GM21717 (cell line): ENCODE data around the gene PSMA7.

ENCODE experiments used
- ATAC-seq: cut with Tn5 transposase; IDR thresholded peaks from one replicate; pipeline ENCODE4 v1.9.1; 2021; ENCODE audit warnings: mild to moderate bottlenecking, moderate library complexity; ENCODE audit not compliant: unreplicated experiment

PSMA7 gene

DNA sequence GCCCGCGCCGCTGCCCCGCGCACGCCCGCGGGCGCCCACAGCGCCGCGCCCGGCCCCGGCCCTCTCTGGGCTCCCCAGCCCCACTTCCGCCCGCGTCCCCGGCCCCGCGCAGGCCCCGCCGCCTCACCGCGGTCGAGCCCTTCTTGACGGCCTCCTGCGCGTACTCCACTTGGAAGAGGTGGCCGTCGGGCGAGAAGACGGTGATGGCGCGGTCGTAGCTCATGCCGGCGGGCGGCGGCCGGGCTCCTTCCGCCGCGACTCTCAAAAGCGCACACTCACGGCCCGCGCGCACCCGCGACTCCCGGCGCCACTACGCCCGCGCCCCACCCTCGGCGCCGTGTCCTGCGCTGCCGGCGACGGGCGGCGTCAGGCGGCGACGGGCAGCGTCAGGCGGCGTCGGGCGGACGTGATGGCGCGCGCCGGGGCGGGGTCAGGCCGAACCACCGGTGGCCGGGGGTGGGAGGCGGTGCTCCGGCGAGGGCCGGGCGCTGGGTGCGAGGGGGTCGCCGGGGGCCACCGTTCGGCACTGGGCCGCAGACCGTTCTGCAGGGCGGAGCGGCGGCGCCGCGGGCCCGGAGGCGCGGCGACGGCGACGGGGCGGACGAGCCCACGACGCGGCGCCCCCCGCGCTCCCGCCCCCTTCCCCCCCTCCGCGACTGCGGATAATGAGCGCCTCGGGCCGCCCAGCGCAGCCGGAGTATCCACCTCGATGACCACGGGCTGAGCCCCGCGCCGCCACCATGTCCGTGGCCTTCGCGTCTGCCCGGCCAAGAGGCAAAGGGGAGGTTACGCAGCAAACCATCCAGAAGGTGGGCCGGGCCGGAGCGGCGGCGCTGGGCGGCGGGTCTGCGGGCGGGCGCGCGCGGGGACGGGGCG lies at the start of gene PSMA7, which contains the start of gene SS18L1:
PSMA7 (minus strand) TSS at position 314 of the 876 bp plus-strand sequence; CDS start at position 223, 91 bp downstream.
SS18L1 (plus strand) TSS at position 689 of the 876 bp plus-strand sequence; CDS start at position 741, 52 bp downstream.
- ATAC-seq: peak; percentile 68

DNA sequence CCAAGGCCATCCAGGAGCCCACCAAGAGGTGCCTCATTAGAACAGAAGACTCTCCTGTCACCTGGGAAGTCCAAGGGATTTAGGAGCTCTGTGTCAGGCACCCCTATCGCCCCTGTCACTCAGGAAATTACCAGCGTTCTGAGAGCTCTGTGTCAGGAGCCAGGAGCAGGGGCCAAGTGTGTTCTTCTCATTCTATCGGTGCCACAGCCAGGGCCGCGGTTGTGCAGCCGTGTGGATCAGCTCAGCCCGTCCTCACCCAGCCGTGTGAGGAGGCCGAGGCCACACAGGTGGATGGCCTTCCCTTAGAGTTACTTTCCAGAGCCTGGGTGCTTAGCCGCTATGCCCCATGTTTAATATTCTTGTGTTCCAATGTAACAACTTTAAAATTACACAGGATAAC lies 49.4 kb upstream of the PSMA7 start:
- no peak for ATAC-seq

DNA sequence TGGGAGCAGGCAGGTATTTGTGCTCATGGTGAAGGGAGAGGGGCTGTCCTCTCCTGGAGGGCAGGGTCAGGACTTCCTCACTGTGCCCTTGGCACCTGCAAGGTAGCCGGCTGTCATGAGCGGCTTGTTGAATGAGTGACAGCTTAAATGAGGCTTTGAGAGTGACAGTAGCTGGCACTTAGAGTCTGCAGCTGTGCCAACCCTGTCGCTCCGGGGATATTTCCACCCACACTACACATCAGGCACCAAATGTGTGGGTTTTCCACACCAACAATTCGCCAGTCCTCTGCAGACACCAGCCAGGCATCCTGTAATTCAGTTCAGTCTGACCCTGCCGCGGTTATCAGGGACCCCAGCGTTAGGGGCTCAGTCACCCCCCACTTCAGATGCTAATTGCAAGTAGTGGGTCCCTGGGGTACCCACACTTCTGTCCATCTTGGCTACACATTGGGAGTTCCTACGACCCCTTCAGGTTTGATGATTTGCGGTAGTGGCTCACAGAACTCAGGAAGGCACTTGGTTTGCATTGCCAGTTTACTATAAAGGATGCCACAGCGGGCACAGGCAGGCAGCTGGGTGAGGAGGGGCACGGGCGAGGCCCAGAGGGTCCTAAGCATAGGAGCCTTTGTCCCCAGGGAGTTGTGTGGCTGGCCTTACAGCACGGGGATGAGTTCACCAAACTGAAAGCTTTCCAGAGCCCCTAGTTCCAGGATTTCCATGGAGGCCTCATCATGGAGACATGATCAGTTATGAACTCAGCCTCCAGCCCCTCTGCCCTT lies 48.8 kb upstream of the PSMA7 start:
- no peak for ATAC-seq

DNA sequence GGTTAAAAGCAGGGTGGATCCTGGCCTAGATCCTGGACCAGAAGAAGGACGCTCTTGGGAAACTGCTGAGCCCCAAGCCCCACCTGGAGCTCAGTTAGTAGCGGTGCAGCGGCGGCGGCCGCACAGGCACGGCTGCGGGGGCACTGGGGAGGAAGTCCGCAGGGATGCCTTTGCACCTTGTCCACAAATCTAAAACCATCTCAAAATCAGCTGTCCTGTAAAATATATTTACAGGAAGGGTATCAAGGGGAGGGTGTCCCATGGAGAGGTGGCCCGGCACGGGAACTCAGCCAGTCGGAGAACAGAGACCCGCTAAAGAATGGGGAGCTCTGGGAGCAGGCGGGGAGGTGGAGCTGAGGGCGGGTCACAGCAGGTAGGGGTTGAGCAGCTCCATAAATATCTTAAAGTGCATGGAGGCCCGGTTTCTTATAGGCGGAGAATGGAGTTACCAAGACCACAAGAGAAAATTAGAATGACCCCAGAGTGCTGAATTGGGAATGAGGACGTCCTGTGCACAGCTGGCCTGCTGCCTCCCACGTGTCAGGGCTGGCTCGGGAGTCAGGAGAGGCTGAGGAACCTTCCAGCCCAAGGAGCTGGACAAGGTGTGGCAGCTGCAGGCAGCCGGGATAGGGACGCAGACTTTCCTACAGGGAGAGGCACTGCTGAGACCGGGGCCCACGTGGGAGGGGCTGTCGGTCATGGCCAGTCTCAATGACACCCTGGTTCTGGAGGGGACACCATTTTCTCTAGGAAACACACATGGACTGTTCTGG lies 47.6 kb upstream of the PSMA7 start:
- no peak for ATAC-seq

DNA sequence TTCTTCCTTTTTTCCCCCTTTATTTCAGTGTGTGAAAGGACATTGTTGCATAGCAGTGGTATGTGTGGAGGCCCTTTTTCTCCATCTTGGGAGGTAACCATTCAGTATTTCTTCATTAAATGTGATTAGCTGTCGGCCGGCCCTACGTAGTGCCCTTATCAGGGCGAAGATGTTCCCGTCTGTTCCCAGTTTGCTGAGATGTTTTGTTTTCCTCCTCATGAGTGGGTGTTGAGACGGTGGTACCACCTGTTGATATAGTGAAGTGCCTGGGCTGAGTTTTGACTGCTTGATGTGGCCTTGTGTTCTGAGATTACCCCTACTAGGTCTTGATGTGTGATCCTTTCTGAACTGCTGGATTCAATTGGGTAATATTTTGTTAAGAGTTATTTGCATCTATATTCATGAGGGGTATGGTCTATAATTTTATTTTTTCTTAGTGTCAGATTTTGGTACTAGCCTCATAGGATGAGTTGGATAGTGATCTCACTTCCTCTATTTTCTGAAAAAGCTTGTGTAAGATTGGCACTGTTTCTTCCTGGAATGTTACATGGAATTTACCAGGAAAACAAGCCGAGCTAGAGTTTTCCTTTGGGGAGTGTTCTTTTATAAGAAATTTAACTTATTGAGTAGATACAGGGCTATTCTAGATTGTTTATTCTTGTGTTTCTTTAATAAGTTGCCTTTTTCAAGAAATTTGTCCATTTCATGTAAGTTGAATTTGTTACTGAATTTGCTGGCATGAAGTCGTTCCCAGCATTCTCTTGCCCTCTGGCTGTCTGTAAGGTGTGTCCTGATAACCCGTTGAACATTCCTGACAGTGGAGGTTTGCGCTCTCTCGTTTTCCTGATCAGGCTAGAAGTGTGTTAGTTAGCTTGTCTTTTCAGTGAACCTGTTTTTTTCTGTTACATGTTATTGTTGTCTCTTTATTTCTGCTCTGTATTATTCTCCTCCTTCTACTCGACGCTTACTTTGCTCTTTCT lies 44.0 kb upstream of the PSMA7 start:
- ATAC-seq: no peak

DNA sequence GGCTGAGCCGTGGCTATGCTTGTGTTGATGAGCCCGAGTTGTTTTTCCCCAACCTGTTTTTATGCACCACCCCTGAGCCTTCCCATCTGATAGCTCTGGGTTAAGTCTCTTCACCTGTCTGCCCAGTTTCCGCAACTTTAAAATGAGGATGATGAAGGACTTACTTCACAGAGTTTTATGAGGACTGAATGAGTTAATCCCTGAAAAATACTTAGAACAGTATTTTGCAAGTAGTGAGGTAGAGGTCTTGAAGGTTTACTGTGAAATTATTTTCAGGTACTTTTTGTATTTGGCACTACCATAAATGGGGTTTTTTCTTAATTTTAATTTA lies 42.9 kb upstream of the PSMA7 start:
- ATAC-seq: no peak

DNA sequence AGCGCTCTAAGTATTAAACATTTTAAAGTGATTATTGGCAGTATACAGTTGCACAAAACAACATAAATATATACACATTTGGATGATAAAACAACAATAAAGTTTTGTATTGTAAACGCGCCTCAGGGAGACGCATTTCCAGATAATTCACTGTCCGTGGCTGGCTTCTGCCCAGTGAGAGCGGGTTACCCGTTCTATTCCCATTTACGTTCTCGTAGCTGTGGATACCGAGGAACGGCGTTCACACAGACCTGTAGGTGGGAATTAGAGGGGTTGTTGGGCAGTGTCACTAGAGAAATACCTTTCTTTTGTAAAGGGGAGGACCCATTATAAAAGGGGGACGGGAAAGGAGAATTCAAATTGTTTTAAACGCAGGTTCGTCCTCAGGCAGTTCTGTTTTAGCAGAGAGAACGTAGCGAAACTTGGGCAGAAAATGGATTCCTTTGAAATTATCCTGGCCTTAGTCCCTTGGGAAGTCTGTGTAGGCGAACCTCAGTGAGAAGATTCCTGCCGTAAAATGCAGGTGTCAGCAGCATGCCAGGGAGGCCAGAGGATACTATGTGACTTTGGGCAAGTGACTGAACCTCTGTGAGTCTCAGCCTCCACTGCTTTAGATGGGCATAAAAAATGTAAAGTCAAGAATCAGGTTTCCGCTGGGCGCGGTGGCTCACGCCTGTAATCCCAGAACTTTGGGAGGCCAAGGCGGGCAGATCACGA lies 40.4 kb upstream of the PSMA7 start:
- ATAC-seq: no peak

DNA sequence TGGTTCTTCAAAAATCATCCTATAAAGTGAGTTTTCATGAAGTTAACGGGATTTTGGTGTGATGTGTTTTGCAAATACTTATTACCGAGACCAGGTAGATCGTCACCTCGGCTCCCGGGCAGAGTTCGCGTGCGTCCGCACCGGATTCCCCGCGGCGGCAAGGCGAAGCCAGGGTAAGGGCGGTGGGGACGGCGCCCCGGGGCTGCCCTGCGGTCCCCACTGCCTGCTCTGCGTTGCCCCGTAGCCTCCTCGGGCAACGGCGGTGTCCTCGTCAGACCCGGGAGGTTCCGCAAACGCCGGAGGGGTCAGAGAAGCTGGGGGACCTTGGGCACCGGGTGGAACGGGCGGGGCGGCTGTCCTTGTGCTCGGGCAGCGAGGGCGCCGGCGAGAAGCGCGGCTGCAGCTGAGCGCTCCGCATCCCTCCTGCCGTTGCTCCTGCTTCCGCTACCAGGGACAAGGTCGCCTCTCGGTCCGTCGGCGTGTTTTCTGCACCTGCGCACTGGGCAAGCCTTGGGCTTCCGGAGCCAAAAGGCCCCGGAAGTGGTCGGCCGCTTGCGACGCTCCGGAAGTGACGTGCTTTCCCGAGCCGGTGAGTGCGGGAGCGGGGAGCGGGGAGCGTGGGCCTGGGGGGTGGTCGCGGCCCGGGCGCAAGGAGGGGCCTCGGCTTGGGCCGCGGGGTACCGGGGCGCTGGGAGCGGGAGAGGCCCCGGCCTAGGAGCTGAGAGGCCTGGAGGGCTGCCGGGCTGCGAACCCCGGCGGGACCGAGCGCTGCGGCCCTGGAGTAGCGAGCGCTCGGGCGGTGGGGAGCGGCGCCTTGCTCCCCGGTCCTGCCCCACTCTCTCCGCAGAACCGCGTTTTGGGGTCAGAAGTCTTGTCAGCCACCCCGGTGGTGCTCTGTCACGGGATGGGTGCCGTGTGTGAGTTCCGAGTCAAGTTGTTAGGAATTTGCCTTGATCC lies 39.6 kb upstream of the PSMA7 start, which contains the start of gene MTG2:
MTG2 (plus strand) TSS at position 560 of the 957 bp plus-strand sequence. CDS start 10,393 bp downstream, outside the sequence.
- peak; percentile 89 for ATAC-seq

DNA sequence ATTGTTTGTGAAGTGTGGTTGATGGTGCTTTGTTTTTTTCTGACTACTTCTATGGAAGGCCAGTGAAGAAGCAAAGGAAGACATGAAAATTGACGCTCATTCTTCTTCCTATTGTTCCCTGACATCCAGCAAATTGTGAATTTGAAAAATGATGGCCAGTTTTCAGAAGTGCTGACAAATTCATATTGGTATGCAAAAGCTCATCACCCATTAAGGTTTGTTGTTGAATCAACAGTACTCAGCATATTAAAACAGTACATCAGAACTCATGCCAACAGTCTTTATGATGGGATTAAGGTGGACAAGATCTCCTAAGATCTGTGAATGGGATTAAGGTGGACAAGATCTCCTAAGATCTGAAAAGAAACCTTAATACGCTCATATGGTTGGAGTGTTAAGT lies 38.6 kb upstream of the PSMA7 start:
- ATAC-seq: no peak

DNA sequence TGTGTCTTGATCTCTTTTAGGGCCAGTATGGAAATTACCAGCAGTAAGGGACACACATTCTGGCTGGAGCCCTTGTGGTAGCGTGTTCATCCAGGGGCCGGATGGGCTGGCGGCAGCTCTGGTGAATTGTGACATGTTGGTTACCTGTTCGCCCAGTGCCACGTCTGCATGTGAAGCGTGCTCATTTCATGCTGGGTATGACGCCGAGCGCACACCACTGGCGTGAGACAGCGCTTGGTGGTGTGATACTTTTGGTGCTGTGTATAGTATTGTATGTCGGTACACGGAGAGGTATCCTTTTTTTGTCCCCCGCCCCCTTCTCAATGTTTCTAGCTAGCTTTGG lies 35.9 kb upstream of the PSMA7 start:
- ATAC-seq: no peak

DNA sequence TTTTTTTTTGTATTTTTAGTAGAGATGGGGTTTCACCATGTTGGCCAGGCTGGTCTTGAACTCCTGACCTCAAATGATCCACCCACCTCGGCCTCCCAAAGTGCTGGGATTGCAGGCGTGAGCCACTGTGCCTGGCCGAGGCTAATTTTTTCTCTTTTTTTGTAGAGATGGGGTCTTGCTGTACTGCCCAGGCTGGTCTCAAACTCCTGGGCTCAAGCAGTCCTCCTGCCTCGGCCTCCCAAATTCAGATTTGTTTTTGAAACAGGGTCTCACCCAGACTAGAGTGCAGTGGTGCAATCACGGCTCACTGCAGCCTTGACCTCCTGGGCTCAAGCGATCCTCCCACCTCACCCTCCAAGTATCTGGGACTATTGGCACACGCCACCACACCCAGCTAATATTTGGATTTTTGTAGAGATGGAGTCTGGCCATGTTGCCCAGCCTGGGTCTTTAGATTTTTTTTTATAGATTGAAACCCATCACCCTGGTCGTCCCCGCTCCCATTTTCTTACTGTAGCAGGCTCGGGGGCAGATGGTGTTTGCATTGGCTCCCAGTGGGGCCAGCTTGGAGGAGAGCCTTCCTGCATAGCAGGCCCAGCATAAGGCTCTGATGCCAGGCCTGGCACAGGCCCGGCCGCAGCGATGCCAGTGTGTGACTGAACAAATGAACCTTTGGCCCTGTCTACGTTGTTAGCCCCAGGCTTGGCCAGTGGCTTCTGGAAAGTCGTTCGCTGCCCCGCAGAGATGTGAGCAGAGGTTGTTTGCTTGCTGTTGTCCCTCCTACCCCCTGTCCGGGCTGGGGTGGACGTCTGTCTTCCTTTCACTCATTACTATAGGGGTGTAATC lies 35.3 kb upstream of the PSMA7 start:
- ATAC-seq: no peak

DNA sequence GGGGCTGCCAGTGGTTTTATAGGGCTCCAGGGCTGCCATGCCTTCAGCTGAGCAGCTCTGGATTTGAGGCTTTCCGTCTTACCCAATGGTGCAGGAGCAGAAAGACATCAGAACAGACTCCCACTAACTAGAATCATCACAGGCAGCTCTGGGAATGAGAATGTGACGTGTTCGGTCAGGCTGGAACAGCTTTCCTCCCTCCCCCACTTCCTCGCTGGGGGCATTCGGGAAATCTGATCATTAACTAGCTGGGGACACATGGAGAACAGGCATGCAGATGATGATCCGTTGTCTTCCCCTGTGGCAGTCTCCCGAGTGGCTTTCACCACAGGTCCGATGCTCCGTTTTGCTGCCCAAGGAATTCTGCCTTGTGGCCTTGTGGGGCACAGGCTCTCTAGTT lies 34.1 kb upstream of the PSMA7 start:
- no peak for ATAC-seq

DNA sequence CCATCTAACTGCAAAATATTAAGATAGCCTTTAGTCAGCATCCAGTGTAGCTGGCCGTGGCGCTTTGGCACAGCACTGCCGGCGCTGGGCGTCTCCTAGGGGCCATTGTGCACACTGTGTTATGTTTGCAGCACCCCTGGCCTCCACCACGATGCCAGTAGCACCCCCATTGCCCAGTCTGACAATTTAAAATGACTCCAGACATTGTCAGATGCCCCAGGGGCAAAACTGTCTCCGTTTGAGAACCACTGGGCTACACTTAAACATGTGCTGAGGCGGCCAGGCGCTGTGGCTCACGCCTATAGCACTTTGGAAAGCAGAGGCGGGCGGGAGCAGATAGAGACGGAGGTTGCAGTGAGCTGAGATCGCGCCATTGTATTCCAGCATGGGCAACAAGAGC lies 33.7 kb upstream of the PSMA7 start:
- no peak for ATAC-seq

DNA sequence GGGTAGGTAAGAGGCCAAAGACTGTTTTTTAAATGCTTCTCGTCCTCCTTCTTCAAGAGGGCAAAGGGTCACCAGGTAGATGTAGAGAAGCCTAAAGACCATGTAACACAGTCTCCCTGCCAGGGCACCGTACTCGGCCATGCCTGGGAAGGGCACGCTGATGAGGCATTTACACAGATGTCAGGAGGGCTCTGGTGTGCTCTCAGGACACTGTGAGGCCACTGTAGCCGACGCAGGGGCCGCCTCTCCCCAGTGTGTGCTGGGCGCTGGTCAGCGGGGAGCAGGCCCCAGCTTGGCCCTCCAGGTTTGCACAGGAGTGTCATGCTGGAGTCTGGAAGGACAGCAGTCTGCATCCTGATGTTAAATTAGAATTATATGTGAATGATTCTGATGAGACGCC lies 32.5 kb upstream of the PSMA7 start:
- ATAC-seq: no peak

DNA sequence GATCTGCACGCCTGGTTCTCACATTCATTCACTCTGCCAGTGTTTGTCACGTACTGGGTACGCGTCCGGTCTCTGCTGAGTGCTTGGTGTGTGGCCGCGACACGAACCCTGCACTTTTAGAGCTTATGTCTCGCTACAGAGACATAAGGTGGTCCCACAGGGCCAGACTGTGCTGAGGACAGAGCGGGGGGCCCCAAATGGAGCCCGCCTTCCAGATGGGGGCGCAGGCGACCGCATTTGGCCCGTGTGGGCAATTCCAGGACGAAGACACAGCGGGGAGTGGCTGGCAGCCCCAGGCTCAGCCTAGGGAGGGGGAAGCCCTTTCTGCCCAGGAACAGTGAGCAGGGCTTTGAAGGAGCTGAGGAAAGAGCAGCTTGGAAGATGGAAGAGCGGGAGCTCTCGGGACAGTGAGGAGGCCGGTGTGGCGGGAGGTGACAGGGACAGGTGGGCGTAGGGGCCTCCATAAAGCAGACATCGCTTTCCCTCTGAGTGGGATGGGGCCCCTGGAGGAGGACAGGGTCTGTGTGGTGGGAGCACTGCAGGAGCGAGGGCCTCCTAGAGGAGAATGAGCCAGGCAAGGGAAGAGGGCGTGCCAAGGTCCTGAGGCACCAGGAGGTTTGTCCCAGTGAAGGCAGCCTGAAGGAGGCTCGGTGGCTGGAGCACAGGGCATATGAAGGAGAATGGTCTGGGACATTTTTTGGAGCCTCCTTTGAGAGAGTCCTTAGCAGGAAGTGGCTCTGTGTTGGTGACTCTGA lies 31.9 kb upstream of the PSMA7 start:
- ATAC-seq: no peak

DNA sequence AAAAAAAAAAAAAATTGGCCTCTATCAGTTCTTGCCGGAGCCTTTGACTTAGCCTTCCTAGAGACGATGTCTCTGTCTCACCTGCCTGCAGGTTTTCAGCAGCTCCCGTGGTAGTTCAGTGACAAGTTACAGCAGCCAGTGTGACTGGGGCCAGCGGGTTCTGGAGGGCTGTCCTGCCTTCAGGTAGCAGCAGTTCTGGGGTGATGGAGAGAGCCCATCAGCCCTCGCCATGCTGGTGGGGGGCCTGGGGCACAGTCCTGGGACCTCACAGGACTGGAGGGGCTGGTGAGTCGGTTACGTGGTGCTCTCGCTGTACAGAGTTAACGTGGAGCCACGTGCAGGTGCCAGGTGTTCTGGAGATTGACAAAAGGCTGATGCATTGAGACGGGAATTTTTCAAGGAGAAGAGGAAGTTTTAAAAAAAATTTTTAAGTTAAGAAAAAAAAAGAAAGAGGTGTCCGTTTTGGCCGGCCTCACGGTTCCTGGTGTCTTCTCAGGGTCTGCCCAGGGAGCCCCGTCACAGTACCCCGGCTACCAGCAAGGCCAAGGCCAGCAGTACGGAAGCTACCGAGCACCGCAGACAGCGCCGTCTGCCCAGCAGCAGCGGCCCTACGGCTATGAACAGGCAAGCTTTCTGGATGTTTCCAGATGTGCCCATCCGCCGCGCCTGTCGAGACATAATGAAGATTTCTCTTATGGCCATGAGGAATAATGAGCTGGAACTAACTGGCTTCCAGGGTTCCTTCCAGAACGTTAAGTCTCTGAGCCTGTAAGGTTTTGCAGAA lies 31.0 kb upstream of the PSMA7 start:
- ATAC-seq: no peak
